Neural cell (in vitro differentiated cells): ENCODE results near the gene IQSEC1.

Source experiments
- CTCF ChIP-seq: fragments of 450-650 bp; IDR thresholded peaks from 2 replicates; pipeline ENCODE4 v1.5.1; 2014; ENCODE audit warnings: antibody characterized with exemption, mild to moderate bottlenecking, moderate library complexity; ENCODE audit not compliant: poor library complexity, severe bottlenecking
- POLR2AphosphoS5 ChIP-seq: IDR thresholded peaks from 2 replicates; pipeline ENCODE4 v1.6.1; 2012
- RAD21 ChIP-seq: fragments of 450-650 bp; conservative IDR thresholded peaks from 2 replicates; pipeline ENCODE4 v1.6.1; 2014; ENCODE audit warnings: antibody characterized with exemption, mild to moderate bottlenecking, moderate library complexity
- TAF1 ChIP-seq: IDR thresholded peaks from 2 replicates; pipeline ENCODE4 v1.6.1; 2012; ENCODE audit warnings: low read depth

- TF ChIP-seq CTCF (no peak), POLR2AphosphoS5 (no peak), RAD21 (no peak), TAF1 (no peak)
Measured at GRCh38 chr3:12892840-12893189, 180.4 kb downstream of the IQSEC1 start.
